HepG2 (cell line): ENCODE data around the gene MTA3. TPM values are rescaled to one million over a fixed set of nuclear protein-coding genes. Genes with fewer than 3 reads are reported as not detected.

Experiments used
- CENPT ChIP-seq: sonication (generic); formaldehyde crosslinking; IDR thresholded peaks from 2 replicates; pipeline ENCODE4 v1.8.0; 2022; ENCODE audit warnings: low read depth, mild to moderate bottlenecking, moderate library complexity, missing genetic modification reagents
- FOXA3 ChIP-seq: IDR thresholded peaks from 2 replicates; pipeline ENCODE4 v1.6.1; 2016; ENCODE audit warnings: missing genetic modification reagents, missing compliant biosample characterization
- HES4 ChIP-seq: sonication (generic); formaldehyde crosslinking; IDR thresholded peaks from 2 replicates; pipeline ENCODE4 v1.9.0; 2021; ENCODE audit warnings: mild to moderate bottlenecking, missing genetic modification reagents, borderline replicate concordance
- MIER2 ChIP-seq: IDR thresholded peaks from 2 replicates; pipeline ENCODE4 v1.6.1; 2016; ENCODE audit warnings: missing biosample characterization, missing genetic modification reagents
- NCOA2 ChIP-seq: sonication (generic); formaldehyde crosslinking; IDR thresholded peaks from 2 replicates; pipeline ENCODE4 v1.8.0; 2022; ENCODE audit warnings: inconsistent platforms
- NFE2 ChIP-seq: sonication (generic); formaldehyde crosslinking; IDR thresholded peaks from 2 replicates; pipeline ENCODE4 v1.4.0; 2020; ENCODE audit warnings: missing genetic modification reagents
- NR1H2 ChIP-seq: sonication (generic); formaldehyde crosslinking; IDR thresholded peaks from 2 replicates; pipeline ENCODE4 v1.8.1; 2022; ENCODE audit warnings: low read depth, missing genetic modification reagents, borderline replicate concordance
- RFXANK ChIP-seq: IDR thresholded peaks from 2 replicates; pipeline ENCODE4 v1.6.1; 2016
- SALL1 ChIP-seq: sonication (generic); formaldehyde crosslinking; IDR thresholded peaks from 2 replicates; pipeline ENCODE4 v1.8.0; 2022; ENCODE audit warnings: mild to moderate bottlenecking, missing genetic modification reagents
- STAG1 ChIP-seq: sonication (generic); formaldehyde crosslinking; IDR thresholded peaks from 2 replicates; pipeline ENCODE4 v1.4.0; 2020; ENCODE audit warnings: missing genetic modification reagents
- TARDBP ChIP-seq: sonication (generic); formaldehyde crosslinking; IDR thresholded peaks from 2 replicates; pipeline ENCODE4 v1.8.0; 2022; ENCODE audit warnings: mild to moderate bottlenecking, missing genetic modification reagents
- TBL1XR1 ChIP-seq: fragments of 150-350 bp; IDR thresholded peaks from 2 replicates; pipeline ENCODE4 v1.6.1; 2014; ENCODE audit warnings: borderline replicate concordance, low read length; ENCODE audit not compliant: partially characterized antibody
- WIZ ChIP-seq: sonication (generic); formaldehyde crosslinking; IDR thresholded peaks from 2 replicates; pipeline ENCODE4 v1.5.1; 2020; ENCODE audit warnings: mild to moderate bottlenecking, missing genetic modification reagents
- ZBTB8A ChIP-seq: sonication (generic); formaldehyde crosslinking; IDR thresholded peaks from 2 replicates; pipeline ENCODE4 v1.4.0; 2020; ENCODE audit warnings: mild to moderate bottlenecking, low read depth, missing genetic modification reagents, borderline replicate concordance
- ZC3H4 ChIP-seq: sonication (generic); formaldehyde crosslinking; IDR thresholded peaks from 2 replicates; pipeline ENCODE4 v1.4.0; 2020; ENCODE audit warnings: missing genetic modification reagents, borderline replicate concordance
- ZNF10 ChIP-seq: sonication (generic); formaldehyde crosslinking; IDR thresholded peaks from 2 replicates; pipeline ENCODE4 v1.4.0; 2020; ENCODE audit warnings: mild to moderate bottlenecking, low read depth, missing genetic modification reagents, borderline replicate concordance
- ZNF296 ChIP-seq: sonication (generic); formaldehyde crosslinking; conservative IDR thresholded peaks from 2 replicates; pipeline ENCODE4 v1.5.0; 2020; ENCODE audit warnings: mild to moderate bottlenecking, missing genetic modification reagents
- ZNF616 ChIP-seq: sonication (generic); formaldehyde crosslinking; IDR thresholded peaks from 2 replicates; pipeline ENCODE4 v1.5.0; 2020; ENCODE audit warnings: low read depth, mild to moderate bottlenecking, missing genetic modification reagents
- ZNF776 ChIP-seq: sonication (generic); formaldehyde crosslinking; IDR thresholded peaks from 2 replicates; pipeline ENCODE4 v1.4.0; 2020; ENCODE audit warnings: mild to moderate bottlenecking, missing genetic modification reagents
- polyA plus RNA-seq, 8 experiments: library from polyadenylated mRNA; depleted of rRNA in 3 of 8; stranded (reverse) in 7 of 8; unstranded in 1 of 8; fragments of >200 nt; fragmentation: Illumina TruSeq in 4 of 8; extraction: Trizol in 4 of 8; gene quantifications; 2 replicates each; pipeline versions ENCODE4 v1.2.1 to v1.2.3, GENCODE V29; 2011 to 2016; ENCODE audit warnings: low read depth in 4 of 8, missing spikeins in 1 of 8, mixed read lengths in 1 of 8; ENCODE audit not compliant: insufficient read depth in 1 of 8
- total RNA-seq, 5 experiments: library from RNA; depleted of rRNA; stranded (reverse); fragments of >200 nt; fragmentation: Illumina TruSeq; extraction: Trizol; gene quantifications; 2 replicates each; pipeline ENCODE4 v1.2.3, GENCODE V29; 2016; ENCODE audit warnings: low read depth in 1 of 5
- TF ChIP-seq, protein P1 (sequence below): IDR thresholded peaks from 2 replicates; pipeline ENCODE4 v1.6.1; 2016; ENCODE audit warnings: missing compliant biosample characterization, missing genetic modification reagents, borderline replicate concordance
- TF ChIP-seq, protein P2 (sequence below): sonication (generic); formaldehyde crosslinking; IDR thresholded peaks from 2 replicates; pipeline ENCODE4 v1.4.0; 2020; ENCODE audit warnings: missing genetic modification reagents
- TF ChIP-seq, protein P3 (sequence below): IDR thresholded peaks from 2 replicates; pipeline ENCODE4 v1.6.1; 2018; ENCODE audit warnings: missing genetic modification reagents
- TF ChIP-seq, protein P4 (sequence below): IDR thresholded peaks from 2 replicates; pipeline ENCODE4 v1.6.1; 2016; ENCODE audit warnings: low read depth, borderline replicate concordance

MTA3 gene
- total and polyA plus RNA-seq, 2 of the 13 experiments (the other 11 are each of a cell fraction or from before 2014, with no cell fraction given) = 48.8 to 77.8 TPM

DNA sequence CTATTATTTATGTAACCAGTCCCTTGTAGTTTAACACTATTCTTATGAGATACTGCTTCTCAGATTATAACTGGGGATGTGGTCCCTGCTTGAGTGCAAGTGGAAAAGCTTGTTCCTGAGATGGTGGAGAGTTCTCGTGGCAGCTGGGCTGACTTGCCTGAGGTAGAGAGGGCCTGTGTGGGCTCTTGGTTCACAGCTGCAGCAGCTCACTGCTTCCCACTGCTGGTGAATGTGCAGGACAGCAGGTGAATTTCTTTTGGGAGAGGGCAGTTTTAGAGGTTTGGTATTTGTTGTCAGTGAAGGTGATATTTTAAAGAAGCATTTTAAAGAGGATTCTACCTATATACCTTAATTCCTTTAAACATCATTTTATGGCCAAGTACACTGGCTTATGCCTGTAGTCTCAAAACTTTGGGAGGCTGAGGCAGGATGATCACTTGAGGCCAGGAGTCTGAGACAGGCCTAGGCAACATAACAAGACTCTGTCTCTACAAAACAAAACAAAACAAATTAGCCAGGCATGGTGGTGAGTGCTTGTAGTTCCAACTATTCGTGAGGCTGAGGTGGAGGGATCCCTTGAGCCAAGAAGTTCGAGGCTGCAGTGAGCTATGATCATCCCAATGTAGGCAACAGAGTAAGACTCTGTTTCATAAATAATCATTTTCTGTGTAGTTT lies 94.8 kb downstream of the MTA3 start (continued):
- TF ChIP-seq FOXA3 (CRISPR knock-in tag) (peak; percentile 43; the same call in 1 of the 2 replicates), SALL1 (CRISPR knock-in tag) (peak; percentile 55; the same call in 1 of the 2 replicates), NCOA2 (CRISPR knock-in tag) (no peak), TBL1XR1 (peak; percentile 60), NR1H2 (CRISPR knock-in tag) (no peak), CENPT (CRISPR knock-in tag) (no peak), ZNF776 (no peak), ZNF616 (no peak), ZBTB8A (no peak), ZNF296 (CRISPR knock-in tag) (no peak), STAG1 (peak; percentile 99), ZC3H4 (CRISPR knock-in tag) (no peak), ZNF10 (CRISPR knock-in tag) (no peak), NFE2 (CRISPR knock-in tag) (no peak), MIER2 (CRISPR knock-in tag) (0 out of 2 replicates have a peak, but pooled peaks have one; percentile 28), WIZ (CRISPR knock-in tag) (no peak), RFXANK (0 out of 2 replicates have a peak, but pooled peaks have one; percentile 54), TARDBP (0 out of 2 replicates have a peak, but pooled peaks have one; percentile 15), HES4 (CRISPR knock-in tag) (no peak)
- TF ChIP-seq, protein P1, sequence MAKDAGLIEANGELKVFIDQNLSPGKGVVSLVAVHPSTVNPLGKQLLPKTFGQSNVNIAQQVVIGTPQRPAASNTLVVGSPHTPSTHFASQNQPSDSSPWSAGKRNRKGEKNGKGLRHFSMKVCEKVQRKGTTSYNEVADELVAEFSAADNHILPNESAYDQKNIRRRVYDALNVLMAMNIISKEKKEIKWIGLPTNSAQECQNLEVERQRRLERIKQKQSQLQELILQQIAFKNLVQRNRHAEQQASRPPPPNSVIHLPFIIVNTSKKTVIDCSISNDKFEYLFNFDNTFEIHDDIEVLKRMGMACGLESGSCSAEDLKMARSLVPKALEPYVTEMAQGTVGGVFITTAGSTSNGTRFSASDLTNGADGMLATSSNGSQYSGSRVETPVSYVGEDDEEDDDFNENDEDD (CRISPR knock-in tag) = no peak
- TF ChIP-seq, protein P2, sequence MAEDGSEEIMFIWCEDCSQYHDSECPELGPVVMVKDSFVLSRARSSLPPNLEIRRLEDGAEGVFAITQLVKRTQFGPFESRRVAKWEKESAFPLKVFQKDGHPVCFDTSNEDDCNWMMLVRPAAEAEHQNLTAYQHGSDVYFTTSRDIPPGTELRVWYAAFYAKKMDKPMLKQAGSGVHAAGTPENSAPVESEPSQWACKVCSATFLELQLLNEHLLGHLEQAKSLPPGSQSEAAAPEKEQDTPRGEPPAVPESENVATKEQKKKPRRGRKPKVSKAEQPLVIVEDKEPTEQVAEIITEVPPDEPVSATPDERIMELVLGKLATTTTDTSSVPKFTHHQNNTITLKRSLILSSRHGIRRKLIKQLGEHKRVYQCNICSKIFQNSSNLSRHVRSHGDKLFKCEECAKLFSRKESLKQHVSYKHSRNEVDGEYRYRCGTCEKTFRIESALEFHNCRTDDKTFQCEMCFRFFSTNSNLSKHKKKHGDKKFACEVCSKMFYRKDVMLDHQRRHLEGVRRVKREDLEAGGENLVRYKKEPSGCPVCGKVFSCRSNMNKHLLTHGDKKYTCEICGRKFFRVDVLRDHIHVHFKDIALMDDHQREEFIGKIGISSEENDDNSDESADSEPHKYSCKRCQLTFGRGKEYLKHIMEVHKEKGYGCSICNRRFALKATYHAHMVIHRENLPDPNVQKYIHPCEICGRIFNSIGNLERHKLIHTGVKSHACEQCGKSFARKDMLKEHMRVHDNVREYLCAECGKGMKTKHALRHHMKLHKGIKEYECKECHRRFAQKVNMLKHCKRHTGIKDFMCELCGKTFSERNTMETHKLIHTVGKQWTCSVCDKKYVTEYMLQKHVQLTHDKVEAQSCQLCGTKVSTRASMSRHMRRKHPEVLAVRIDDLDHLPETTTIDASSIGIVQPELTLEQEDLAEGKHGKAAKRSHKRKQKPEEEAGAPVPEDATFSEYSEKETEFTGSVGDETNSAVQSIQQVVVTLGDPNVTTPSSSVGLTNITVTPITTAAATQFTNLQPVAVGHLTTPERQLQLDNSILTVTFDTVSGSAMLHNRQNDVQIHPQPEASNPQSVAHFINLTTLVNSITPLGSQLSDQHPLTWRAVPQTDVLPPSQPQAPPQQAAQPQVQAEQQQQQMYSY (CRISPR knock-in tag) = no peak
- TF ChIP-seq, protein P3, sequence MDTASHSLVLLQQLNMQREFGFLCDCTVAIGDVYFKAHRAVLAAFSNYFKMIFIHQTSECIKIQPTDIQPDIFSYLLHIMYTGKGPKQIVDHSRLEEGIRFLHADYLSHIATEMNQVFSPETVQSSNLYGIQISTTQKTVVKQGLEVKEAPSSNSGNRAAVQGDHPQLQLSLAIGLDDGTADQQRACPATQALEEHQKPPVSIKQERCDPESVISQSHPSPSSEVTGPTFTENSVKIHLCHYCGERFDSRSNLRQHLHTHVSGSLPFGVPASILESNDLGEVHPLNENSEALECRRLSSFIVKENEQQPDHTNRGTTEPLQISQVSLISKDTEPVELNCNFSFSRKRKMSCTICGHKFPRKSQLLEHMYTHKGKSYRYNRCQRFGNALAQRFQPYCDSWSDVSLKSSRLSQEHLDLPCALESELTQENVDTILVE (CRISPR knock-in tag) = peak; percentile 35; the same call in 1 of the 2 replicates
- TF ChIP-seq, protein P4, sequence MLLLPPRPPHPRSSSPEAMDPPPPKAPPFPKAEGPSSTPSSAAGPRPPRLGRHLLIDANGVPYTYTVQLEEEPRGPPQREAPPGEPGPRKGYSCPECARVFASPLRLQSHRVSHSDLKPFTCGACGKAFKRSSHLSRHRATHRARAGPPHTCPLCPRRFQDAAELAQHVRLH (CRISPR knock-in tag) = peak; percentile 73; the same call in 1 of the 2 replicates
